Neural cell (in vitro differentiated cells): ENCODE results near the gene SHC1. TPM values are rescaled to one million over a fixed set of nuclear protein-coding genes. Genes with fewer than 3 reads are reported as not detected.

Experiments used
- H2AFZ ChIP-seq: fragments of 200-600, 300-800 bp; sonication (generic), shearing (Covaris generic); 2 replicates; pipeline ENCODE4 v1.6.0; 2014; ENCODE audit warnings: low read depth, mild to moderate bottlenecking, antibody characterized with exemption, low read length, moderate library complexity
- H3F3A ChIP-seq: fragments of 200-600 bp; shearing (Covaris generic); 2 replicates; pipeline ENCODE4 v1.6.1; 2016; ENCODE audit warnings: mild to moderate bottlenecking, moderate library complexity, mixed read lengths, antibody characterized with exemption, low read length; ENCODE audit not compliant: insufficient read depth, poor library complexity, severe bottlenecking
- H3K27ac ChIP-seq: fragments of 200-600, 300-800 bp; sonication (generic), shearing (Covaris generic); 2 replicates; pipeline ENCODE4 v1.5.1; 2014; ENCODE audit warnings: mild to moderate bottlenecking, low read length, moderate library complexity
- H3K27me3 ChIP-seq: fragments of 300-800, 200-600 bp; sonication (generic), shearing (Covaris generic); 2 replicates; pipeline ENCODE4 v1.6.0; 2014; ENCODE audit warnings: mild to moderate bottlenecking, low read depth, low read length, moderate library complexity; ENCODE audit not compliant: insufficient read depth
- H3K36me3 ChIP-seq: fragments of 300-800, 200-600 bp; sonication (generic), shearing (Covaris generic); 2 replicates; pipeline ENCODE4 v1.5.1; 2014; ENCODE audit warnings: mild to moderate bottlenecking, antibody characterized with exemption, low read length, moderate library complexity; ENCODE audit not compliant: insufficient read depth
- H3K4me2 ChIP-seq: fragments of 300-800, 200-600 bp; sonication (generic), shearing (Covaris generic); 2 replicates; pipeline ENCODE4 v1.6.0; 2014; ENCODE audit warnings: mild to moderate bottlenecking, low read length
- H3K4me3 ChIP-seq: fragments of 300-800, 200-600 bp; sonication (generic), shearing (Covaris generic); 2 replicates; pipeline ENCODE4 v1.5.1; 2014; ENCODE audit warnings: mild to moderate bottlenecking, low read length, moderate library complexity
- H3K79me2 ChIP-seq: fragments of 200-600 bp; shearing (Covaris generic); replicated peaks from 2 replicates; pipeline ENCODE4 v1.6.0; 2014; ENCODE audit warnings: mild to moderate bottlenecking, low read length, moderate library complexity; ENCODE audit not compliant: insufficient read depth
- H3K9ac ChIP-seq: fragments of 300-800, 200-600 bp; sonication (generic), shearing (Covaris generic); 2 replicates; pipeline ENCODE4 v1.6.1; 2016; ENCODE audit warnings: mild to moderate bottlenecking, low read length, mixed read lengths
- H3K9me2 ChIP-seq: fragments of 200-600 bp; shearing (Covaris generic); 2 replicates; pipeline ENCODE4 v1.6.1; 2016; ENCODE audit warnings: mild to moderate bottlenecking, low read length, mixed read lengths; ENCODE audit not compliant: insufficient read depth
- H3K9me3 ChIP-seq: fragments of 200-600, 300-800 bp; sonication (generic), shearing (Covaris generic); 2 replicates; pipeline ENCODE4 v1.6.1; 2016; ENCODE audit warnings: mild to moderate bottlenecking, mixed run types, low read length, moderate library complexity, mixed read lengths
- H4K20me1 ChIP-seq: fragments of 200-600 bp; shearing (Covaris generic); 2 replicates; pipeline ENCODE4 v1.6.1; 2016; ENCODE audit warnings: mild to moderate bottlenecking, mixed run types; ENCODE audit not compliant: insufficient read depth
- EP300 ChIP-seq: fragments of 450-650 bp; conservative IDR thresholded peaks from 2 replicates; pipeline ENCODE4 v1.6.1; 2014; ENCODE audit warnings: antibody characterized with exemption, mild to moderate bottlenecking, moderate library complexity; ENCODE audit not compliant: poor library complexity, severe bottlenecking
- EZH2 ChIP-seq: fragments of 200-600, 300-800 bp; shearing (Covaris generic), sonication (generic); IDR thresholded peaks from 2 replicates; pipeline ENCODE4 v1.6.1; 2014; ENCODE audit warnings: antibody characterized with exemption, low read length, borderline replicate concordance, mild to moderate bottlenecking; ENCODE audit not compliant: insufficient read depth, poor library complexity, severe bottlenecking
- MXI1 ChIP-seq: fragments of 450-650 bp; conservative IDR thresholded peaks from 2 replicates; pipeline ENCODE4 v1.6.1; 2014; ENCODE audit warnings: antibody characterized with exemption, mild to moderate bottlenecking; ENCODE audit not compliant: poor library complexity, severe bottlenecking
- POLR2AphosphoS5 ChIP-seq: IDR thresholded peaks from 2 replicates; pipeline ENCODE4 v1.6.1; 2012
- RAD21 ChIP-seq: fragments of 450-650 bp; conservative IDR thresholded peaks from 2 replicates; pipeline ENCODE4 v1.6.1; 2014; ENCODE audit warnings: antibody characterized with exemption, mild to moderate bottlenecking, moderate library complexity
- REST ChIP-seq: IDR thresholded peaks from 2 replicates; pipeline ENCODE4 v1.6.1; 2012; ENCODE audit warnings: borderline replicate concordance
- SMC3 ChIP-seq: fragments of 450-650 bp; conservative IDR thresholded peaks from 2 replicates; pipeline ENCODE4 v1.6.1; 2014; ENCODE audit warnings: antibody characterized with exemption, mild to moderate bottlenecking, moderate library complexity; ENCODE audit not compliant: poor library complexity
- TAF1 ChIP-seq: IDR thresholded peaks from 2 replicates; pipeline ENCODE4 v1.6.1; 2012; ENCODE audit warnings: low read depth
- polyA plus RNA-seq: library from polyadenylated mRNA; depleted of rRNA; stranded (reverse); fragments of >200 nt; gene quantifications from 2 replicates; pipeline ENCODE4 v1.2.3, GENCODE V29; 2014
- TF ChIP-seq, protein P1 (sequence below): fragments of 450-650 bp; IDR thresholded peaks from 2 replicates; pipeline ENCODE4 v1.5.1; 2014; ENCODE audit warnings: antibody characterized with exemption, mild to moderate bottlenecking, moderate library complexity; ENCODE audit not compliant: poor library complexity, severe bottlenecking

SHC1 gene
- polyA plus RNA-seq, 1 donor from 2014 or later: 9.5 TPM

- H3K36me3 ChIP-seq: no peaks in the 10 kb centered on the region
- H4K20me1 ChIP-seq: no peaks in the 10 kb centered on the region
- H3K79me2 ChIP-seq: no peaks in the 10 kb centered on the region
- H3K4me3 ChIP-seq: peak overlapping the region; percentile 60
- no peak overlapping the region for H3K9ac ChIP-seq
- H2AFZ ChIP-seq: no peak overlapping the region
- TF ChIP-seq, protein P1, sequence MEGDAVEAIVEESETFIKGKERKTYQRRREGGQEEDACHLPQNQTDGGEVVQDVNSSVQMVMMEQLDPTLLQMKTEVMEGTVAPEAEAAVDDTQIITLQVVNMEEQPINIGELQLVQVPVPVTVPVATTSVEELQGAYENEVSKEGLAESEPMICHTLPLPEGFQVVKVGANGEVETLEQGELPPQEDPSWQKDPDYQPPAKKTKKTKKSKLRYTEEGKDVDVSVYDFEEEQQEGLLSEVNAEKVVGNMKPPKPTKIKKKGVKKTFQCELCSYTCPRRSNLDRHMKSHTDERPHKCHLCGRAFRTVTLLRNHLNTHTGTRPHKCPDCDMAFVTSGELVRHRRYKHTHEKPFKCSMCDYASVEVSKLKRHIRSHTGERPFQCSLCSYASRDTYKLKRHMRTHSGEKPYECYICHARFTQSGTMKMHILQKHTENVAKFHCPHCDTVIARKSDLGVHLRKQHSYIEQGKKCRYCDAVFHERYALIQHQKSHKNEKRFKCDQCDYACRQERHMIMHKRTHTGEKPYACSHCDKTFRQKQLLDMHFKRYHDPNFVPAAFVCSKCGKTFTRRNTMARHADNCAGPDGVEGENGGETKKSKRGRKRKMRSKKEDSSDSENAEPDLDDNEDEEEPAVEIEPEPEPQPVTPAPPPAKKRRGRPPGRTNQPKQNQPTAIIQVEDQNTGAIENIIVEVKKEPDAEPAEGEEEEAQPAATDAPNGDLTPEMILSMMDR: peak; percentile 96
- TF ChIP-seq SMC3 (peak; percentile 80), TAF1 (no peak), RAD21 (peak; percentile 68), REST (no peak), MXI1 (no peak)
- no peak overlapping the region for H3K27ac ChIP-seq
- H3F3A ChIP-seq: no peaks in the 10 kb centered on the region
- H3K4me2 ChIP-seq: no peak overlapping the region
- H3K27me3 ChIP-seq: no peaks in the 10 kb centered on the region
- H3K9me2 ChIP-seq: no peaks in the 10 kb centered on the region
- no peaks in the 10 kb centered on the region for H3K9me3 ChIP-seq
Observed at GRCh38 chr1:155017041-155017945, 46.7 kb upstream of the SHC1 start.

DNA sequence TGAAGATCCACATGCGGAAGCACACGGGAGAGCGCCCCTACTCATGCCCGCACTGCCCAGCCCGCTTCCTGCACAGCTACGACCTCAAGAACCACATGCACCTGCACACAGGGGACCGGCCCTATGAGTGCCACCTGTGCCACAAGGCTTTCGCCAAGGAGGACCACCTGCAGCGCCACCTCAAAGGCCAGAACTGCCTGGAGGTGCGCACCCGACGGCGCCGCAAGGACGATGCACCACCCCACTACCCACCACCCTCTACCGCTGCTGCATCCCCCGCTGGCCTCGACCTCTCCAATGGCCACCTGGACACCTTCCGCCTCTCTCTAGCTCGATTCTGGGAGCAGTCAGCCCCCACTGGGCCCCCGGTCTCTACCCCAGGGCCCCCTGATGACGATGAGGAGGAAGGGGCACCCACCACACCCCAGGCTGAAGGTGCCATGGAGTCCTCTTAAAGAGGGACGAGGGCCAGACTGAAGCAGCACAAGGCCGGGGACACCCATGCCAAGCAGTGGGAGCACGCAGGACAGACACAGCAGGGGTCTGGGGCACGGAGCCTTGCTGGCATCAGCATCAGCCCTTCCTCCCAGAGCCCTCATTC, 45.8 kb upstream of the SHC1 start:
- no peaks in the 10 kb centered on the region for H4K20me1 ChIP-seq
- TF ChIP-seq EP300: no peak
- TF ChIP-seq TAF1: no peak
- TF ChIP-seq, protein P1: no peak
- TF ChIP-seq POLR2AphosphoS5: no peak
- no peak for TF ChIP-seq REST
- no peak for TF ChIP-seq EZH2
- no peak for TF ChIP-seq SMC3
- no peak for TF ChIP-seq RAD21
- TF ChIP-seq MXI1: no peak
- no peaks in the 10 kb centered on the region for H3K9me3 ChIP-seq
- H3F3A ChIP-seq: no peaks in the 10 kb centered on the region
- no peak overlapping the region for H2AFZ ChIP-seq
- no peak overlapping the region for H3K9ac ChIP-seq
- H3K4me2 ChIP-seq: no peak overlapping the region
- no peaks in the 10 kb centered on the region for H3K36me3 ChIP-seq
- no peaks in the 10 kb centered on the region for H3K27me3 ChIP-seq
- no peak overlapping the region for H3K27ac ChIP-seq
- no peaks in the 10 kb centered on the region for H3K79me2 ChIP-seq
- no peak overlapping the region for H3K4me3 ChIP-seq
- no peaks in the 10 kb centered on the region for H3K9me2 ChIP-seq
